T-cell (primary cell): Measurements from ENCODE around the gene CCBE1. TPM values are rescaled to one million over a fixed set of nuclear protein-coding genes. Genes with fewer than 3 reads are reported as not detected.

ENCODE experiments used
- ATAC-seq, 4 experiments: fragments of 200-7000 bp in 3 of 4; fragments of 150-1000 bp in 1 of 4; cut with Tn5 transposase; replicated peaks in 1 of 4; 1 replicate in 3 of 4; 2 replicates in 1 of 4; pipeline ENCODE4 v1.10.0; 2021; ENCODE audit warnings: moderate library complexity in 3 of 4, mild to moderate bottlenecking in 2 of 4, moderate number of reproducible peaks in 1 of 4
- CTCF ChIA-PET, 2 donors: fragments of 300-600 bp; sonication (Branson Sonifier 250); formaldehyde crosslinking; loops; one replicate each; lab custom pipeline; 2022; ENCODE audit warnings: antibody characterized with exemption in 2 of 2; lab: Charles Lee
- POLR2A ChIA-PET, 2 donors: fragments of 300-600 bp; sonication (Branson Sonifier 250); formaldehyde crosslinking; loops; one replicate each; lab custom pipeline; 2022; ENCODE audit warnings: antibody characterized with exemption in 2 of 2; lab: Charles Lee
- DNase-seq, 35 experiments: peaks; one replicate each; pipeline versions ENCODE4 v3.0.0 to v3.0.0-alpha.2; 2013 to 2023
- H3K27ac ChIP-seq: one replicate; pipeline ENCODE4 v1.5.1; 2013; ENCODE audit warnings: low read length
- H3K27me3 ChIP-seq, 2 experiments: replicated peaks in 1 of 2; 1 replicate in 1 of 2; 2 replicates in 1 of 2; pipeline versions ENCODE4 v1.6.1 to v1.7.0; 2013; ENCODE audit warnings: low read length in 1 of 2, mixed read lengths in 1 of 2; ENCODE audit not compliant: control insufficient read depth in 2 of 2, insufficient read depth in 2 of 2; ENCODE audit errors: extremely low read depth in 1 of 2
- H3K36me3 ChIP-seq, 2 donors: 1 replicate in 1 of 2; 2 replicates in 1 of 2; pipeline versions ENCODE4 v1.6.1 to v1.7.0; 2013; ENCODE audit warnings: low read length in 1 of 2; ENCODE audit not compliant: control insufficient read depth in 2 of 2, insufficient read depth in 1 of 2; ENCODE audit errors: extremely low read depth in 1 of 2
- H3K4me1 ChIP-seq, 2 experiments: 1 replicate in 1 of 2; 2 replicates in 1 of 2; pipeline versions ENCODE4 v1.6.1 to v1.7.0; 2013; ENCODE audit warnings: low read length in 2 of 2, mixed read lengths in 1 of 2; ENCODE audit not compliant: insufficient read depth in 2 of 2, control insufficient read depth in 1 of 2; ENCODE audit errors: extremely low read depth in 1 of 2
- H3K4me3 ChIP-seq, 2 donors: 1 replicate in 1 of 2; 2 replicates in 1 of 2; pipeline versions ENCODE4 v1.5.1 to v1.7.0; 2013; ENCODE audit warnings: mild to moderate bottlenecking in 2 of 2, low read length in 1 of 2, moderate library complexity in 1 of 2; ENCODE audit not compliant: control insufficient read depth in 1 of 2; ENCODE audit errors: extremely low read depth in 1 of 2
- H3K9me3 ChIP-seq: 2 replicates; pipeline ENCODE4 v1.7.0; 2013
- H3K27ac Mint-ChIP-seq, 2 donors: one replicate each; pipeline ENCODE4 v1.8.0; 2020 to 2021; ENCODE audit warnings: mild to moderate bottlenecking in 2 of 2, mixed read lengths in 2 of 2
- H3K27me3 Mint-ChIP-seq, 2 donors: one replicate each; pipeline ENCODE4 v1.8.0; 2021 to 2022; ENCODE audit warnings: mixed read lengths in 2 of 2
- H3K36me3 Mint-ChIP-seq: one replicate; pipeline ENCODE4 v1.8.0; 2021; ENCODE audit warnings: mixed read lengths
- H3K4me1 Mint-ChIP-seq, 3 donors: one replicate each; pipeline ENCODE4 v1.8.0; 2020 to 2022; ENCODE audit warnings: mixed read lengths in 3 of 3, mild to moderate bottlenecking in 1 of 3
- H3K4me3 Mint-ChIP-seq, 3 donors: one replicate each; pipeline ENCODE4 v1.8.0; 2020 to 2022; ENCODE audit warnings: mild to moderate bottlenecking in 3 of 3, mixed read lengths in 3 of 3, moderate library complexity in 3 of 3
- H3K9me3 Mint-ChIP-seq, 3 donors: one replicate each; pipeline ENCODE4 v1.8.0; 2020 to 2022; ENCODE audit warnings: mixed read lengths in 3 of 3
- WGBS: methylation state at CpG from one replicate; pipeline ENCODE4 v1.1.5; 2013; ENCODE audit warnings: missing lambda C conversion rate; ENCODE audit not compliant: insufficient coverage; 5-methylcytosine and 5-hydroxymethylcytosine counted together
- total RNA-seq, 35 experiments: library from RNA in 6 of 35; stranded (reverse) in 6 of 35; fragments of 120-200 nt in 1 of 35; gene quantifications; one replicate each; pipeline versions ENCODE4 v1.2.1 to v1.2.4 and lab custom pipeline; 2013 to 2026

CCBE1 gene
- total RNA-seq, 5 donors from 2014 or later (not counting 1 experiment from before 2014, with no cell fraction given), result 0.07 to 0.32 (median 0.29) TPM; not detected in 2

DNA sequence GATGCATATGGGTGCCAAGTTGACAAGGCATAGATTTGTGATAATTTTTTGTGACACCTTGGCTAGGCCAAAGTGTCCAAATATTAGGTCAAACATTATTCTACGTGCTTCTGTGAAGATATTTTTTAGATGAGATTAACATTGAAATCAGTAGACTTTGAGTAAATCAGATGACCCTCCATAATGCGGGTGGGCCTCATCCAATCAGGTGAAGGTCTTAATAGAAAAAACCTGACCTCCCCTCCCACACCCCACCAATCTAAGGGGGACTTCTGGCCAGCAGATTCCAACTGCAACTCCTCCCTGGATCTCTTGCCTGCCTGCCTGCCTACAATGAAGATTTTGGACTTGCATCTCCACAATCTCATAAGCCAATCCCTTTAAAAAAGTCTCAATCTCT lies 219.4 kb downstream of the CCBE1 start:
- peaks cover 0 to 10% (median 0%) of the 10 kb centered on the region in 3 donors for H3K9me3 Mint-ChIP-seq
- H3K36me3 Mint-ChIP-seq, result no peaks in the 10 kb centered on the region
- Histone ChIP-seq H3K27ac (no peak overlapping the region), H3K36me3 (no peaks in the 10 kb centered on the region), H3K9me3 (no peaks in the 10 kb centered on the region), H3K27me3 (no peaks in the 10 kb centered on the region), H3K4me3 (no peak overlapping the region), H3K4me1 (no peaks in the 10 kb centered on the region)
- H3K4me1 Mint-ChIP-seq, result no peaks in the 10 kb centered on the region
- CTCF ChIA-PET, result no interaction called here
- POLR2A ChIA-PET, result no interaction called here
- peaks cover 26 to 40% of the 10 kb centered on the region in 2 donors for H3K27me3 Mint-ChIP-seq
- no CpG with 5 or more reads among the region's 2 CpGs for WGBS
- no peak for DNase-seq
- H3K27ac Mint-ChIP-seq, result no peak overlapping the region
- ATAC-seq, result no peak
- H3K4me3 Mint-ChIP-seq, result no peak overlapping the region

DNA sequence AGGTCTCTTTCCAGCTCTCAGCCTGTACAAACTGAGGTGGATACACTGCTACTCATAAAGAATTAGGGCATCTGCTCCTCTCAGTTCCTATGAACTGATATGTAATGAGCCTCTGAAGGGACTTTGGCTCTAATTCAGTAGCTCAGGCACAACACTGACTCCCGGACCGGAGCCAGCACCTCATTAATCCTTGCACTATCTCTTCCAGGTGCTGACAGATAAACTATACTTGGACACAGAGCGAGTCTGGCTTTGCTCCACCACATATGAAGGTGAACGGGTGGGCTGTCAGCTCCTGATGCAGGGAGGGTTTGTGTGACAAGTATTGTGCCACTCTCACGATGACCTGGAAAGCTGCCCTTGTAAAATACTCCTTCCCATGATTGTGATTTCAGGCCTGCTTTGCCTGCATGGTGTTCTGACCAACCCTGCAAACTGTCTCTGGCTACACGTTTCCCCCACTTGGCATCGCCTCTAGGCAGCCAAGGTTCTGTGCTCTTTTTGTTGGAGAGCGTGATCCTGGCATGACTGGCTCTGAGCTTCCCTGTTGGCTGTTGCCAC lies 226.6 kb downstream of the CCBE1 start:
- Mint-ChIP-seq H3K36me3 (no peaks in the 10 kb centered on the region), H3K27me3 (peaks cover 14 to 19% of the 10 kb centered on the region in 2 donors), H3K27ac (no peak overlapping the region), H3K9me3 (peaks cover 0 to 15% (median 0%) of the 10 kb centered on the region in 3 donors), H3K4me3 (no peak overlapping the region), H3K4me1 (no peaks in the 10 kb centered on the region)
- CTCF ChIA-PET, result interaction anchor here in 1 of 2 donors (0.8 to 1.8 kb wide), 2 partner anchors 10 to 13 kb away, joined by 3 to 7 read pairs; no protein-coding TSS in a partner anchor
- H3K27ac ChIP-seq, result no peak overlapping the region
- DNase-seq (no peak), ATAC-seq (no peak)
- WGBS, result 67% methylated on average over 1 of the region's 8 CpGs
- H3K4me3 ChIP-seq, result no peak overlapping the region
- no peaks in the 10 kb centered on the region for H3K27me3 ChIP-seq
- no peaks in the 10 kb centered on the region for H3K9me3 ChIP-seq
- no peaks in the 10 kb centered on the region for H3K36me3 ChIP-seq
- no peaks in the 10 kb centered on the region for H3K4me1 ChIP-seq
- POLR2A ChIA-PET, result no interaction called here

DNA sequence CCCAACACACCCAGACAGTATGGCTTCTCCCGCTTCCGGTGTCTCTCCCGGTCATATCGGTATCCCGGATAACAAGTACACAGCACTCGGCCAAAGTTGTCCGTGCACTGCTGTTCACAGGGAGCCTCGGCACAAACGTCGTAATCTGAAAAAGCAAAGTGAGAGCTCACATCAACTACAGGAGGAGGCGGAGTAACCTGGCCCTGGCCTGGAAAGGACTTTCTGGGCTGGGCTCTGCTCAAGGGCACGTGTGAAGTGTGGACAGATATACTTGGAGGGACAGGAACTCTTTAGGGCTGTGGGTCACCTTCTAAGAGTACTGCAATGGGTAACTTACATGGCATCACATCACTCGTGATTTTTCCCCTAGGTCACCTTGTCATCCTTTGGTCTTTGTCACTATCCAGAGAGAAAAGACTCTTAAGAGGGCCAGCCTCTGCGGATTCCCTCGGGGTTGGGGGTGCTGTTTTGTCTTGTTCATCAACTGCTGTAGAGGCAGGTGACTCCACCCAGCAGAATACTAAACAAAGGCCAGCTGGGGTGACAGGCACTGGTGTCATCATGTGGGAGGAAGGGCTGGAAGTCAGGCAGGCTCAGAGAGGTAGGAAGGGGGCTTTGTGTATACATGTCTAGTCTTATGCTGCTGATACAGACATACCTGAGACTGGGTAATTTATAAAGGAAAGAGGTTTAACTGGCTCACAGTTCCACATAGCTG lies 227.6 kb downstream of the CCBE1 start:
- no peaks in the 10 kb centered on the region for H3K4me1 Mint-ChIP-seq

DNA sequence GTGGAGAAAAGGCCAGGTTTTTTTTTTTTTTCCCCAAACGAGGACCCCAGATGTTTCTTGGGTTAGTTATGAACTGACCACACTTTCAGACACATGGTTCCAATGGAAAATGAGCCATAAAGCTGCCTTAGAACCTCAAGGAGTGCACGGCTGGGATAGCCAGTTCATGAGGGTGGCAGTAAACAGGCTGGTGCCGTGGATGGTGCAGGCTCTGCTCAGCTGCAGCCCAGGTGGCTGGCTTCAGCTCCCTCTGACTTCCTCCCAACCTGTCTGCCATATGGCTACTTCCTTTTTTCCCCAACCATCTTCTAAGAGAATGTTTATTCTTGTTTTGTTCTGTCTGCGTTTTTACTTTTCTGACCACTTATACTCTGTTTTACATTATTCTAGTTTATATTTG lies 228.4 kb downstream of the CCBE1 start:
- no peak for DNase-seq
- no peak for ATAC-seq
- Histone ChIP-seq H3K9me3 (no peaks in the 10 kb centered on the region), H3K4me1 (no peaks in the 10 kb centered on the region), H3K4me3 (no peak overlapping the region), H3K36me3 (no peaks in the 10 kb centered on the region), H3K27me3 (peaks cover 0 to 7% of the 10 kb centered on the region in 2 experiments), H3K27ac (no peak overlapping the region)
- ChIA-PET CTCF (interaction anchor here in 1 of 2 donors (1.8 kb wide), 1 partner anchor 9 kb away, joined by 7 read pairs; no protein-coding TSS in a partner anchor), POLR2A (no interaction called here)
- Mint-ChIP-seq H3K36me3 (no peaks in the 10 kb centered on the region), H3K27me3 (peaks cover 6 to 11% of the 10 kb centered on the region in 2 donors), H3K4me3 (no peak overlapping the region), H3K9me3 (peaks cover 0 to 5% (median 0%) of the 10 kb centered on the region in 3 donors), H3K4me1 (no peaks in the 10 kb centered on the region), H3K27ac (no peak overlapping the region)
- 60% methylated on average over 1 of the region's 4 CpGs for WGBS

More for the DNA sequence above, 227.6 kb downstream of the CCBE1 start:
- Mint-ChIP-seq H3K9me3 (peaks cover 0 to 6% (median 0%) of the 10 kb centered on the region in 3 donors), H3K36me3 (no peaks in the 10 kb centered on the region), H3K4me3 (no peak overlapping the region), H3K27ac (no peak overlapping the region), H3K27me3 (peaks cover 8 to 13% of the 10 kb centered on the region in 2 donors)
- Histone ChIP-seq H3K9me3 (no peaks in the 10 kb centered on the region), H3K27me3 (peaks cover 0 to 4% of the 10 kb centered on the region in 2 experiments), H3K36me3 (no peaks in the 10 kb centered on the region), H3K4me1 (no peaks in the 10 kb centered on the region), H3K27ac (no peak overlapping the region), H3K4me3 (no peak overlapping the region)
- DNase-seq, result no peak
- ATAC-seq, result no peak
- 94% methylated on average over 7 of the region's 15 CpGs for WGBS
- POLR2A ChIA-PET, result no interaction called here
- CTCF ChIA-PET, result interaction anchor here in 1 of 2 donors (1.8 kb wide), 1 partner anchor 9 kb away, joined by 7 read pairs; no protein-coding TSS in a partner anchor

DNA sequence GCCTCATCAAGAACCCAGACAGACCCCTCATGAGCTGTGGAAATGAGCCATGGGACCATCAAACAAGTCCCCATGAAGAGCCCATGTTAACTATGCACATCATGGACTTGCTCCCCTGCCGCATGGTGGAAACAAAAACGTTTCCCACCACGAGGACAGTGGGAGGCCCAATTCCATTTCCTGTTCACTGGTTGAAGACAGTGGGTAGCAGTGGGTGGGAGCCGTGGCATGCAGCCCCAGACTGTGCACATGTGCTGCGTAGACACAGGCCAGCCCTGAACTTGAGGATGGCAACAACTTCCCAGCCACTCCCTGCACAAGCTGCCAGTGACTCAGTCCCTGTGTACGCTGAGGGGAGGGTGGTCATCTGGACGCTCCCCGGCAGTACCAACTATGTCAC lies 229.7 kb downstream of the CCBE1 start:
- Mint-ChIP-seq H3K27ac (no peak overlapping the region), H3K4me1 (no peaks in the 10 kb centered on the region), H3K9me3 (peaks cover 0 to 2% (median 0%) of the 10 kb centered on the region in 3 donors), H3K4me3 (no peak overlapping the region), H3K36me3 (no peaks in the 10 kb centered on the region), H3K27me3 (peaks cover 5 to 12% of the 10 kb centered on the region in 2 donors)
- 44% methylated on average over 4 of the region's 8 CpGs for WGBS
- no peaks in the 10 kb centered on the region for H3K36me3 ChIP-seq
- no peak overlapping the region for H3K4me3 ChIP-seq
- ChIA-PET POLR2A (no interaction called here), CTCF (no interaction called here)
- peaks cover 0 to 7% of the 10 kb centered on the region in 2 experiments for H3K27me3 ChIP-seq
- H3K9me3 ChIP-seq, result no peaks in the 10 kb centered on the region
- ATAC-seq (no peak), DNase-seq (no peak)
- H3K27ac ChIP-seq, result no peak overlapping the region
- no peaks in the 10 kb centered on the region for H3K4me1 ChIP-seq

DNA sequence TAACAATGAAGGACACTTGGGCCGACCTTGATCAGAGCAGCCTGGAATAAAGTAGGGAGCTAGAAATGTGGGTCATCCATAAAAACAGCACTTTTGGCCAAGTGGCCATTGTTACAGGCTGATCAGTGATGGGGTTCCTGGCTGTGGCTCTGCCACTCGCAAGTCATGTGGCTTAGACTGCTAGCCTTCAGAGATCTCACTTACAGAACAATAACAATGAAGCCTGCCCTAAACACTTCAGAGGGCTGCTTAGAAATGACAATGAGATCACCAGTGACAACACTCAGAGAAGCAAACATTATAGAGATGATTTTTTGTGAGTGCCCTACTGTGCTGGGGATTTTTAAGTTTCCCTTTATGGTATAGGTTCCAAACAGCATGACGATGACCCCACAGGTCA lies 230.2 kb downstream of the CCBE1 start:
- H3K36me3 Mint-ChIP-seq, result no peaks in the 10 kb centered on the region
- Histone ChIP-seq H3K27me3 (peaks cover 0 to 7% of the 10 kb centered on the region in 2 experiments), H3K36me3 (no peaks in the 10 kb centered on the region), H3K9me3 (no peaks in the 10 kb centered on the region), H3K27ac (no peak overlapping the region), H3K4me1 (no peaks in the 10 kb centered on the region), H3K4me3 (no peak overlapping the region)
- peaks cover 5 to 13% of the 10 kb centered on the region in 2 donors for H3K27me3 Mint-ChIP-seq
- no peak for ATAC-seq
- H3K27ac Mint-ChIP-seq, result no peak overlapping the region
- ChIA-PET CTCF (no interaction called here), POLR2A (no interaction called here)
- WGBS, result 83% methylated on average over 1 of the region's 3 CpGs
- no peak overlapping the region for H3K4me3 Mint-ChIP-seq
- no peaks in the 10 kb centered on the region for H3K9me3 Mint-ChIP-seq
- no peaks in the 10 kb centered on the region for H3K4me1 Mint-ChIP-seq
- no peak for DNase-seq
